ENCODE data around the gene MAP3K20.

Gene MAP3K20

GRCh38 chr2:173051463-173052215, 24.0 kb upstream of the MAP3K20 start:
- no peak for DNase-seq

DNA sequence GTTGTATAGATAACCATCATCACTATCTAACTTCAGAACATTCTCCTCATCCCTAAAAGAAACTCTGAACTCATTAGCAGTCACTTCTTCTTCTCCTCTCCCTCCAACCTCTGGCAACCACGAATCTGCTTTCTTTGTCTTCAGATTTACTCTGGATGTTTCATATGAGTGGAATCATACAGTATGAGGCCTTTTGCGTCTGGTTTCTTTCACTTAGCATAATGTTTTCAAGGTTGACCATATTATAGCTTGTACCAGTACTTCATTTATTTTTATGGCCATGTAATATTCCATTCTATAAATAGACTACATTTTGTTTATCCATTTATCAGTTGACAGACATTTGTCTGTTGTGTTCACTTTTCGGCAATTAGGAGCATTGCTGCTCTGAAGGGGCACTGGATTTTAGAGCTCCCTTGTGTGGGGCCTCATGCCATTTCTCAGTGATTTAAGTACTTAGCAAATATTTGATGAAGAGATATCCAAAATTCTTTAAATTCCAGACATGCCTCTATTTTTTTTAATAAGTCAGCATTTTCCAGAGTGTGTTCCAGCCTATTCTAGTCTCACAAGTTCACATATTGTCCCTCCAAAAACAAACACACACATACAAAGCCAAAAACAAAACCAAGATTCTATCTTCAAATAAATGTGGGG, 22.5 kb upstream of the MAP3K20 start:
- DNase-seq, result no peak

DNA sequence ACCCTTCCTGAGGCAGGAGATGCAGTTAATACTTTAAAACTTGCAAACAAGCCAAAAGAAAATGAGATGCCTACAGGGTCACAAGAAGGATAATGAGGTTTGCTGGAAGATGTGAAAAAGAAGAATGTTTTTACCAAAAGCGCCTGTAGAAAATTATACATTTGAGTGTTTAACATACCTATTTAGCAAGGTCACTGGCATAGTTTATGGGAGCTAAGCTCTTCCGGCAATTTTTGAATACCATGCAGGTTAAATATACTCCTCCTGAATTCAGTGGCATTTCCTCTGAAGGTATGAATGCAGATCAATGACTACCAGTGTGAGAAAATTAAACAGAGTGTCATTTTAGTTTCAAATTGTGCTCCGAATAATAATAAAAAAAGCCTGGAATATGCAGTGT, 21.2 kb upstream of the MAP3K20 start:
- no peak for DNase-seq

- DNase-seq, result no peak
These were observed 18.8 kb upstream of the MAP3K20 start for GRCh38 chr2:173056705-173057364.

DNA sequence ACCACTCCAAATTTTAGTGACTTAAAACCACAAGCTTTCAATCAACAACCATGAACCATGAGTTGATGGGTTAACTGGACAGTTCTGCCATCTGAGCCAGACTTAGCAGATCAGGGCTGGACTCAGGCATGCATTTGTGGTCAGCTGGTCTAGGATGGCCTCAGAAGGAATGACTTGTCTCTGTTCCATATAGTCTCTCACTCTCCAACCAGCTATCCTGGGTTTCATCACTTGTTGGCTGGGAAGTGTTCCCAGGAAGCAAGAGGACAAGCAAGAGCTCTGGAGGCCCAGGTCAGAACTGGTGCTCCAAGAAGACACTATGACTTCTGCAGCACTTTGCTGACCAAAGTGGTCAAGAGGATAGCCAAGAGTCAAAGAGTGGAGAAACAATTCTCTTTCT, 17.5 kb upstream of the MAP3K20 start:
- no peak for DNase-seq

- DNase-seq, result no peak
These were observed 17.0 kb upstream of the MAP3K20 start for GRCh38 chr2:173058673-173059072.

DNA sequence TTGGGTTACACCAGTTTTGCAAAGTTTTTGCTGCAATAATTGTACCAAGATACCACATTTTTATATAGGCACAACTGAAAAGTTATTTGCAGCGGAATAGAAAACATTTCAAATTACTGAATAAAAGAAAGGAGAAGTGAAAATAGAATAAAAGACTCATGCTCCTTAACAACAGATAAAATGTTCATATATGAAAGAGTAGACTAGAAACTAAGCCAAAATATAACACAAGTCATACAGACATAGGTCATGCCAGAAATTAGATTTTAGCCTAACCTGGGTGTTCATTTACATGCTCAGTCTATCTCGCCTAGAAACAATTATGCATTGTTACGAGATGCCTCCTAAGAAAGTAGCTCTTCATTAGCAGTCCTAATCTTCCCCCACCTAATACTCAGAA, 16.4 kb upstream of the MAP3K20 start:
- no peak for DNase-seq

- DNase-seq, result no peak
These were observed 15.6 kb upstream of the MAP3K20 start for GRCh38 chr2:173059971-173060461.

DNA sequence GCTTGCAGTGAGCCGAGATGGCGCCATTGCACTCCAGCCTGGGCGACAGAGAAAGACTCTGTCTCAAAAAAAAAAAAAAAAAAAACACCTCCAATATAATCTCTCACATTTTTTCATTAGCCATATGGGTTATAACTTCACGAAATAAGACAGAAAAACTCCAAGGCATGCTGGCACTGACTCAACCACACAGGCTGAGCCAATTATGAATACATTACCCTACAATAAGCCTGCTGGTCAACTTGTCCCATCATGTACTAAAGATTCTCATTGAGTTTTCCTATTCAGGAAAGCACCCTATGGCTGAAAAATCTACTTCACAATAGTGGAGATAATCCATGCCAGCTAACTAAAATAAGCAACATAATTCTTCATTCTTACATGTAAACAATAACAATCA, 12.8 kb upstream of the MAP3K20 start:
- no peak for DNase-seq

DNA sequence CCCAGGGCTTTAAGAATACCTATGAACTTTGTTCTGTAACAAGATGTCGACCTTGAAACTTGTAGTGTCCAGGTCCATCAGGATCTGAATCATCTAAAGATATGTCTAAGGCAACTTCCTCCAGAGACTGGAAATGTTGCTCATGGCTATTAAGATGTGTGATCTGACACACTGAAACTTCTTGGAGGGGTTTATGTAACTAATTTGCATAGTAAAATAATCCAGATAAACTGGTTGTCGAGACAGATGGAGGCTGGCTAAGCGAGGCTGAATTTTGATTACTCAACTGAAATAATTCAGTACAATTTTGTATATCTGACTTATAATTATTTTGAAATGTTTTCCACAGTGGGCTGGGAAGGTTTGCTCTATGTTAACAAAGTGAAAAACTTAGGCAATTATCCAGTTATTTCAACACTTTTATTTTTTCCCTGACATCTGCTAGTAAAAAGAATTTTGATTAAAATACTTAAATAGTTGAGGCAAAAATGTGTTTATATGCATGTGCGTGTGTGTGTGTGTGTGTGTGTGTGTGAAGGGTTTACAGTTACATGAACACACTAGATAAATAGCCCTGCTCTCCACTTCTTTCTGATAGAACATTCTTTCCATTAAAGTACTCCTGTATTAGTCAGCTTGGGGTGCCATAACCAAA, 11.4 kb upstream of the MAP3K20 start:
- DNase-seq, result no peak

DNA sequence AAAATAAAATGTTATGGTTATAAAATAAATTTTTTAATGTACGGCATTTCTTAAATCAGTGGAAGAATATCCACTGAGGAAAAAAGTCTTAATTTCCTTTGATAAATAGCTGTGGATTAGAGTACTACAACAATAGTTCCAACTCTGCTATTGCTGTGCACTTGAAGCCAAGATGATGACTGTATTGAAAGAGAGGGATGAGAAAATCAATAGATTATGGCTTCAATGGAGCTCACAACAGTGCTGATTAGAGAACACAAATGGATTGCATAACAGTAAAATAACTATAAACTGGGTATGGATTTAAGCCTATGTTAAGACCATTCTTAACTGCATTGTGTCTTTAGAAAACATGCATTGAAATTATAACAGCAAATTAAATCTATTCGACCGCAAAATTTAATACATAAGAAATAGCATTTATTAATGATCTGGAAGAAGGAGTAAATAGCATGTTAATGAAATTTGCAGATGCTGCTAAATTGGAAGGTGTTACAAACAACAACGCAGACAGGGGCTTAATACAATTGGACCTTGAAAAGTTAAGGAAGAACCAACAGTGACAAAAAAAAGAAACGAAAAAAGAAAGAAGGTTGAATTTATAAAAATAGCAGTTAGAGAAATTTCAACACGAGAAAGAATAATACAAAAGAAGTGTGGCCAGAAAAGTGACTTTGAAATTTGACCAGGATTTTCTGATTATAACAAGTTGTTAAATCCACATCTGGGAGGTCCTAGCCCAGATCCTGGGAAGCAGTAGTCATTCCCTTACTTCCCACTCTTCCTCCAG, 8.6 kb upstream of the MAP3K20 start:
- DNase-seq, result no peak

GRCh38 chr2:173075056-173075780, 428 bp upstream of the MAP3K20 start:
- no peak for DNase-seq

- DNase-seq, result peak; percentile 10
These were observed 1.1 kb downstream of the MAP3K20 start for GRCh38 chr2:173076581-173077345.

DNA sequence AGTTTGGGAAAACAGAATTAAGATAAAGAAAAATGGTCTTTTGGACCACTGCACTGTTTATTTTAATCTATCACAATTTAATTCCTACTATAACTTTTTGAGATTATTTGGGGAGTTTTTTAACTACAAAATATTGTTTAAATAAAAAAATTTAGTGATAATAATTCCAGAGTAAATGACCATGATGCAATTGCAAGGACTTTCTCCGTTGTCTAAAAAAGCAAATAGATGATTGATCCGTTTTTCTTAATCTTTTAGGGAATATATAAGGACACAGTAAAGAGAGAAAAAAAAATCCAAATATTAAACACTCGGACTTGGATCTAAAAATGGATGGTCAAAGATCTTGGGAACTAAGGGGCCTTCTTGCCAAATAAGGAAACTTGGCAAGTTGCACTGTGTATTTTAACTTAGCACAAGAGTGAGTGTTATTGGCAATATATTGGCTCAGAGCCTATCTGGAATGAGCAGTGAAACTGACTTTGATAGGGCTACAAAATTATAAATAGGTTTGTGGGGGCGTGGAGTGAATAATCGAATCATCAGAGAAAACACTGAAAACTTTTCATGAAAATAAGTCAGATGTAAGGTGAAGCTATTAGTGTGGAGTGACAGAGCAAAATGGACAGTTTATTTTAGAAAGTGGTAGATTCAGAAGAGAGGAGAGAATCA, 2.0 kb downstream of the MAP3K20 start:
- no peak for DNase-seq

DNA sequence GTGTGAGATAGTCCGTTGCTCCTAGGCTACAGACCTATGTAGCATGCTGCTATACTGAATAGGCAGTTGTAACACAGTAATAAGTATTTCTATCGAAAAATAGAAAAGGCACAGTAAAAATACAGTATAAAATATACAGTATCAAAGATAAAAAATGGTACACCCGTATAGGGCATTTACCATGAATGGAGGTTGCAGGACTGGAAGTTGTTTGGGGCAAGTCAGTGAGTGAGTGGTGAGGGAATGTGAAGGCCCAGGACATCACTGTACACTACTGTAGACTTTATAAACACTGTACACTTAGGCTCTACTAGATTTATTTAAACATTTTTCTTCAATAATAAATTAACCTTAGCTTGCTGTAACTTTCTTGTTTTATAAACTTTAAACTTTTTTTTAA, 3.5 kb downstream of the MAP3K20 start:
- no peak for DNase-seq

DNA sequence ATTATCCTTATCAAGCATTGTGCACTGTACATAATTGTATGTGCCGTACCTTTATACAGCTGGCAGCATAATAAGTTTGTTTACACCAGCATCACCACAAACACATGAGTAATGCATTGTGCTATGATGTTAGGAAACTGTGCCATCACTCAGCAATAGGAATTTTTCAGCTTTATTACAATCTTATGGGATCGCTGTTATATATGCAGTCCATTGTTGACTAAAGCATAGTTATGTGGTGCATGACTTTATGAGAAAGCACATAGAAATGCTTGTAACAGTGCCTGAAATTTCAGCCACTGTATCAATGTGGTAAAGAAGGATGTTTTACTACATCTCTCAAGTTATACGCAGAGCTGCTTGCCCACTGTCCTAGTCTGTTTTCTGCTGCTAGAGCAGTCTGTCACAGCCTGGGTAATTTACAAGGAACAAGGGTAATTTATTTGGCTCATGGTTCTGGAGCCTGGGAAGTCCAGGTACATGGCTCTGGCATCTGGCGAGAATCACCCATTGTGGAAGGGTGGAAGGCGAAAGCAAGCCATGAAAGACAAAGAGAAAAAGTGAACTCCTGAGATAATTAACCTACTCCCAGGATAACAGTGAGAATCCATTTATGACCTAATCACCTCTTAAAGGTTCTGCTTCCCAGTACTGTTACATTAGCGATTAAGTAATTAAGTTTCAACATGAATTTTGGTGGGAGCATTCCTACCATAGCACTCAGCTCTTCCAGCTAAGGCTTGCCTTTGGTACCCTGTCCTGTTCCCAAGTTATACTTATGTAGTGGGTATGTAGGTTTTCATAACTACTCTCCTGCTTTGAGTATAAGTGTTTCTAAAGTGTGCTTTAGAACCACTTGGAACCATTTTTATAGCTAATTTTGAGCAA, 4.6 kb downstream of the MAP3K20 start:
- no peak for DNase-seq

DNA sequence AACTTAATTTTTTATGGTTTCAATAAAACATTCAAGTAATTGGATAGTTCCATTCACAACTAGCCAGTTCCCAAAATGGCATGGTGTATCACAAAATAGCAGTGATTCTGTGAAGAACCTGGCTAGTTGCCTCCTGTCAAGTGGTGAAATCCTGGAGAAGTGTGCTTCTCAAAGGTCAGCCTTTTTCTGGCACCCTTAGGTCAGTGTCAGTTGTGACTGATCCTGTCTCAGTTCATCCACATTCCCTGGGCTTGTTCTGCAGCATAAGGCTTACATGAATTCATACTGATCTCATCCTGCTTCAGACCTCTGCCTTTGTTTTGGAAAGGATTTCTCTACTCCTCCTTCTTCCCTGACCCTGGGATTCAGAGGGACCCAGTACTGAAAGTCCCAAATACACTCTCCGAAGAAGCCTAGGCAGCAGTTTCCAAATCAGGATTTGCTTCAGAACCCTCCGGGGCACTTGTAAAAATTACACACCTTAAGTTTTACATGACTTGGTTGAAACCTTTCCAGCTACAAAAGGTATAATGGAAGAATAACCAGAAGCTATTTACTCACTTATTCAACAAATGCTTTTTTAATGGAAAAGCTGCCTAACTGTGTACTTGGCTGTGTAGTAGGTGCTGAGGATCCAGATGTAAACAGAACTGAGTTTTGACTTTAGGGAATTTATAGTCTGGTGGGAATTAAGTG, 11.0 kb downstream of the MAP3K20 start:
- no peak for DNase-seq

DNA sequence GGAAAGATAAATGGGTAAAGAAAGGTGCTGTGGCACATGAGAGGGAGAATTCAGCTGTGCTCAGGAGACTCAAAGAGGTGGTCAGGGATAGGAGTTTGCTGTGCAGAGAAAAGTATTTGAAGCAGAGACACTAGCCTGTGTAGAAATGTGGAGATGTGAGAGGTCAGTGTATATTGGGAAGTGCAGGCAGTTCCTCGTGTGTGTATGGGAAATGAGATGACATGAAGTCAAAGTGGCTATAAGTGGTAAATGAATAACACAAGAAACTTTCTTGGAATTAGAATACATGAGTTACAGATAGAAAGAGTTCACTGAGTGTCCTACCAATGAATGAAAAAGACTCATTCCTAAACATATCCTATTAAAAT, 11.6 kb downstream of the MAP3K20 start:
- DNase-seq, result no peak

Data from activated gamma-delta T cell (primary cell).